Astrocyte (in vitro differentiated cells and primary cell): ENCODE data around the gene AQP7.

Experiments used
- EZH2 ChIP-seq: IDR thresholded peaks from 2 replicates; pipeline ENCODE4 v1.6.1; 2012; ENCODE audit warnings: mild to moderate bottlenecking, low read length, inconsistent platforms; ENCODE audit not compliant: insufficient read depth
- TF ChIP-seq, protein P1 (sequence below): IDR thresholded peaks from 2 replicates; pipeline ENCODE4 v1.5.1; 2011; ENCODE audit warnings: low read depth, mild to moderate bottlenecking, inconsistent platforms, low read length, moderate library complexity; ENCODE audit not compliant: insufficient read depth

DNA sequence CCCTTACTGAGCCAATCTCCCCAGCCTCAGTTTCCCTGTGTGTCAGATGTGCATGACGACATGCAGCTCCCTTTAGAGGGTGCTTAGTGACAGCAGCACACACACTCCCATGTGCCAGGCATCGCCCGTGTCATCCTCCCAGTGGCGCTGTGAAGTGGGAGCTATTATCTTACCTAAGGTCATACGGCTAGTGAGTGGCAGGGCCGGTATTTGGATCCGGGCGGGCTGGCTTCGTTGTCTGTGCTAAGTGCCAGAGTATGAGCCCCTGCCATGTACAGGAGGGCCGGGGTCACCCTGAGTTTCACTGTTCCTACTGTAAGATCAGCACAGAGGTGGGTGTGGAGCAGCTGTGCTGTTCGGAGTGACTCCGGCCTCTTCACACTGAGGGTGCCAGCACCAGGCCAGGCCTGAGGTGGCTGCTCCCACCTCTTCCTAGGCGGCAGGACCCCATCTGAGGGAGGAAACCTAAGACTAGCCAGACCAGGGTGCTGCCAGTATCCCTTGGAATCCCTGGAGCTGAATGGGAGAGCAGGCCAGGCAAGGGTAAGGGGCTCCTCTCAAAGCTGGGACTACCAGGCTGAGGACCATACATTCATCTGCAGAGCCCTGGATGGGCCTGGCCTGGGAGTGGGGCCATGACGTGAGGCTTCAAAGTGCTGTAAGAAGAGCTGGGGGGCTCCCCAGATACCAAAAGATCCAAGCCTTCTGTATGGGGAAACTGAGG, 22.5 kb downstream of the AQP7 start:
- TF ChIP-seq, protein P1, sequence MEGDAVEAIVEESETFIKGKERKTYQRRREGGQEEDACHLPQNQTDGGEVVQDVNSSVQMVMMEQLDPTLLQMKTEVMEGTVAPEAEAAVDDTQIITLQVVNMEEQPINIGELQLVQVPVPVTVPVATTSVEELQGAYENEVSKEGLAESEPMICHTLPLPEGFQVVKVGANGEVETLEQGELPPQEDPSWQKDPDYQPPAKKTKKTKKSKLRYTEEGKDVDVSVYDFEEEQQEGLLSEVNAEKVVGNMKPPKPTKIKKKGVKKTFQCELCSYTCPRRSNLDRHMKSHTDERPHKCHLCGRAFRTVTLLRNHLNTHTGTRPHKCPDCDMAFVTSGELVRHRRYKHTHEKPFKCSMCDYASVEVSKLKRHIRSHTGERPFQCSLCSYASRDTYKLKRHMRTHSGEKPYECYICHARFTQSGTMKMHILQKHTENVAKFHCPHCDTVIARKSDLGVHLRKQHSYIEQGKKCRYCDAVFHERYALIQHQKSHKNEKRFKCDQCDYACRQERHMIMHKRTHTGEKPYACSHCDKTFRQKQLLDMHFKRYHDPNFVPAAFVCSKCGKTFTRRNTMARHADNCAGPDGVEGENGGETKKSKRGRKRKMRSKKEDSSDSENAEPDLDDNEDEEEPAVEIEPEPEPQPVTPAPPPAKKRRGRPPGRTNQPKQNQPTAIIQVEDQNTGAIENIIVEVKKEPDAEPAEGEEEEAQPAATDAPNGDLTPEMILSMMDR: no peak
- TF ChIP-seq EZH2: no peak
